GM23338 (cell line): ENCODE results near the gene TCF7L1. TPM values are rescaled to one million over a fixed set of nuclear protein-coding genes. Genes with fewer than 3 reads are reported as not detected.

Experiments
- ATAC-seq: fragments of 200-7000 bp; cut with Tn5 transposase; 3 replicates; pipeline ENCODE4 v1.9.1; 2020
- DNase-seq: peaks from one replicate; pipeline ENCODE4 v3.0.0-alpha.2; 2015; ENCODE audit warnings: low spot score
- H2AFZ ChIP-seq: fragments of 200-600 bp; sonication (generic); 2 replicates; pipeline ENCODE4 v1.8.0; 2016; ENCODE audit warnings: antibody characterized with exemption, mild to moderate bottlenecking, moderate library complexity
- H3F3A ChIP-seq: fragments of 200-600 bp; sonication (generic); replicated peaks from 2 replicates; pipeline ENCODE4 v1.8.0; 2017; ENCODE audit warnings: antibody characterized with exemption, mixed run types, low read depth
- H3K27ac ChIP-seq: fragments of 200-600 bp; sonication (generic); 2 replicates; pipeline ENCODE4 v1.6.1; 2016; ENCODE audit warnings: low read depth
- H3K27me3 ChIP-seq: fragments of 200-600 bp; sonication (generic); 2 replicates; pipeline ENCODE4 v1.8.0; 2016; ENCODE audit warnings: mild to moderate bottlenecking, mixed run types, moderate library complexity; ENCODE audit not compliant: insufficient read depth
- H3K36me3 ChIP-seq: fragments of 200-600 bp; sonication (generic); 2 replicates; pipeline ENCODE4 v1.8.0; 2016; ENCODE audit warnings: mild to moderate bottlenecking; ENCODE audit not compliant: insufficient read depth
- H3K4me1 ChIP-seq: fragments of 200-600 bp; sonication (generic); 2 replicates; pipeline ENCODE4 v1.8.0; 2016; ENCODE audit warnings: mild to moderate bottlenecking, moderate library complexity; ENCODE audit not compliant: insufficient read depth
- H3K4me2 ChIP-seq: fragments of 200-600 bp; sonication (generic); 2 replicates; pipeline ENCODE4 v1.7.1; 2017; ENCODE audit warnings: mixed run types
- H3K4me3 ChIP-seq: fragments of 200-600 bp; sonication (generic); 2 replicates; pipeline ENCODE4 v1.6.1; 2016; ENCODE audit warnings: mixed run types
- H3K79me2 ChIP-seq: fragments of 200-600 bp; sonication (generic); replicated peaks from 2 replicates; pipeline ENCODE4 v1.8.0; 2017; ENCODE audit warnings: mild to moderate bottlenecking; ENCODE audit not compliant: insufficient read depth
- H3K9me2 ChIP-seq: fragments of 200-600 bp; sonication (generic); 2 replicates; pipeline ENCODE4 v1.8.0; 2017; ENCODE audit not compliant: insufficient read depth
- H4K20me1 ChIP-seq: fragments of 200-600 bp; sonication (generic); replicated peaks from 2 replicates; pipeline ENCODE4 v1.8.0; 2017; ENCODE audit warnings: mild to moderate bottlenecking; ENCODE audit not compliant: insufficient read depth
- H3K27ac Mint-ChIP-seq: 2 replicates; pipeline ENCODE4 v1.8.0; 2020; ENCODE audit warnings: inconsistent platforms, mild to moderate bottlenecking, moderate library complexity, mixed read lengths
- H3K27me3 Mint-ChIP-seq: 3 replicates; pipeline ENCODE4 v1.8.0; 2022; ENCODE audit warnings: low read depth, mild to moderate bottlenecking, moderate library complexity, mixed read lengths, inconsistent platforms; ENCODE audit not compliant: insufficient read depth, poor library complexity
- H3K36me3 Mint-ChIP-seq: 3 replicates; pipeline ENCODE4 v1.8.0; 2021; ENCODE audit warnings: low read depth, mild to moderate bottlenecking, inconsistent platforms, moderate library complexity, mixed read lengths
- H3K4me1 Mint-ChIP-seq: 3 replicates; pipeline ENCODE4 v1.8.0; 2020; ENCODE audit warnings: mild to moderate bottlenecking, inconsistent platforms, mixed read lengths
- H3K4me3 Mint-ChIP-seq: 3 replicates; pipeline ENCODE4 v1.8.0; 2021; ENCODE audit warnings: moderate library complexity, mild to moderate bottlenecking, inconsistent platforms, mixed read lengths
- H3K9me3 Mint-ChIP-seq: 3 replicates; pipeline ENCODE4 v1.8.0; 2020; ENCODE audit warnings: moderate library complexity, mild to moderate bottlenecking, inconsistent platforms, mixed read lengths
- CREB1 ChIP-seq: fragments of 250-450 bp; sonication (Bioruptor Pico); IDR thresholded peaks from 2 replicates; pipeline ENCODE4 v1.5.0; 2020; ENCODE audit warnings: low read depth, mild to moderate bottlenecking, moderate library complexity
- EZH2 ChIP-seq: fragments of 200-600 bp; sonication (generic); IDR thresholded peaks from one replicate; pipeline ENCODE4 v1.8.0; 2017; ENCODE audit warnings: antibody characterized with exemption, mild to moderate bottlenecking, low read depth; ENCODE audit not compliant: unreplicated experiment
- EZH2phosphoT487 ChIP-seq: fragments of 200-600 bp; sonication (generic); IDR thresholded peaks from one replicate; pipeline ENCODE4 v1.8.1; 2018; ENCODE audit warnings: antibody characterized with exemption; ENCODE audit not compliant: unreplicated experiment
- JUNB ChIP-seq: IDR thresholded peaks from one replicate; pipeline ENCODE4 v1.6.1; 2016; ENCODE audit warnings: antibody characterized with exemption; ENCODE audit not compliant: unreplicated experiment
- NANOG ChIP-seq: IDR thresholded peaks from 2 replicates; pipeline ENCODE4 v1.6.1; 2016; ENCODE audit warnings: antibody characterized with exemption, borderline replicate concordance
- ZNF331 ChIP-seq: fragments of 250-450 bp; sonication (Bioruptor Pico); IDR thresholded peaks from 2 replicates; pipeline ENCODE4 v1.5.0; 2020; ENCODE audit warnings: low read depth, mild to moderate bottlenecking, moderate library complexity
- polyA plus RNA-seq: library from polyadenylated mRNA; unstranded; fragments of >200 nt; fragmentation: Nextera tagmentation; extraction: Ambion mirVana; gene quantifications from 2 replicates; pipeline ENCODE4 v1.2.1, GENCODE V29; 2016
- total RNA-seq: library from RNA; depleted of rRNA; stranded (reverse); fragments of >200 nt; shearing (Covaris generic); gene quantifications from 2 replicates; pipeline ENCODE4 v1.2.3, GENCODE V29; 2014
- TF ChIP-seq, protein P1 (sequence below), 2 experiments: fragments of 200-600 bp in 1 of 2; sonication (generic) in 1 of 2; conservative IDR thresholded peaks; 2 replicates each; pipeline versions ENCODE4 v1.5.1 to v1.6.1; 2016 to 2017; ENCODE audit warnings: antibody characterized with exemption in 2 of 2, low read depth in 2 of 2, mild to moderate bottlenecking in 2 of 2, moderate library complexity in 1 of 2
- TF ChIP-seq, protein P2 (sequence below): IDR thresholded peaks from one replicate; pipeline ENCODE4 v1.6.1; 2018; ENCODE audit warnings: antibody characterized with exemption; ENCODE audit not compliant: unreplicated experiment
- TF ChIP-seq, protein P3 (sequence below): fragments of 250-450 bp; sonication (Bioruptor Pico); IDR thresholded peaks from 2 replicates; pipeline ENCODE4 v1.5.0; 2020; ENCODE audit warnings: mild to moderate bottlenecking, moderate library complexity

TCF7L1 gene
- total and polyA plus RNA-seq, 2 experiments from 2014 or later = 47.3 to 101 TPM

DNA sequence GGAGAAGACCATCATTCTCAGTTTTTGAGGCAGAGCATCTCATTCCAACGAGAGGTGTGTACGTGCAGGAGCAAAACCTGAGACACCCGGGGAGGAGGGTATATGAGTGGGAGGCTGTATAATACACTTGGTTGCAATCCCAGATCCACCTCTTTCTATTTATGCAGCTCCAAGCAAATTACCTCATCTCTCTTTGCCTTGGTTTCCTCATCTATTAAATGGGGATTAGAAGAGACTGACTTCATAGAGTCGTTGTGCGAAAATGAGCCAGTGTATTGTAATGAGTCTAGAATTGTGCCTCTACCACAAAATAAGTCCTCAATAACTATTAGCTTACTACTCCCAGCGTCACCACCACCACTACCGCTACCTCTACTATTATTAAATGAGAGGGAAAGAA lies 154.5 kb downstream of the TCF7L1 start:
- Mint-ChIP-seq H3K27ac (no peak overlapping the region), H3K27me3 (peaks cover 19% of the 10 kb centered on the region)

More for the DNA sequence above, 154.5 kb downstream of the TCF7L1 start:
- H3K27me3 ChIP-seq = no peaks in the 10 kb centered on the region
- H3K36me3 Mint-ChIP-seq = peaks cover 74% of the 10 kb centered on the region
- peaks cover 24% of the 10 kb centered on the region for H3F3A ChIP-seq
- peaks cover 14% of the 10 kb centered on the region; the same call in 1 of the 2 replicates for H3K36me3 ChIP-seq
- TF ChIP-seq, protein P1, sequence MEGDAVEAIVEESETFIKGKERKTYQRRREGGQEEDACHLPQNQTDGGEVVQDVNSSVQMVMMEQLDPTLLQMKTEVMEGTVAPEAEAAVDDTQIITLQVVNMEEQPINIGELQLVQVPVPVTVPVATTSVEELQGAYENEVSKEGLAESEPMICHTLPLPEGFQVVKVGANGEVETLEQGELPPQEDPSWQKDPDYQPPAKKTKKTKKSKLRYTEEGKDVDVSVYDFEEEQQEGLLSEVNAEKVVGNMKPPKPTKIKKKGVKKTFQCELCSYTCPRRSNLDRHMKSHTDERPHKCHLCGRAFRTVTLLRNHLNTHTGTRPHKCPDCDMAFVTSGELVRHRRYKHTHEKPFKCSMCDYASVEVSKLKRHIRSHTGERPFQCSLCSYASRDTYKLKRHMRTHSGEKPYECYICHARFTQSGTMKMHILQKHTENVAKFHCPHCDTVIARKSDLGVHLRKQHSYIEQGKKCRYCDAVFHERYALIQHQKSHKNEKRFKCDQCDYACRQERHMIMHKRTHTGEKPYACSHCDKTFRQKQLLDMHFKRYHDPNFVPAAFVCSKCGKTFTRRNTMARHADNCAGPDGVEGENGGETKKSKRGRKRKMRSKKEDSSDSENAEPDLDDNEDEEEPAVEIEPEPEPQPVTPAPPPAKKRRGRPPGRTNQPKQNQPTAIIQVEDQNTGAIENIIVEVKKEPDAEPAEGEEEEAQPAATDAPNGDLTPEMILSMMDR (conservative IDR thresholded peaks at IDR 0.05; ENCODE audit: low read depth in 2 of 2) = no peak
- TF ChIP-seq, protein P2, sequence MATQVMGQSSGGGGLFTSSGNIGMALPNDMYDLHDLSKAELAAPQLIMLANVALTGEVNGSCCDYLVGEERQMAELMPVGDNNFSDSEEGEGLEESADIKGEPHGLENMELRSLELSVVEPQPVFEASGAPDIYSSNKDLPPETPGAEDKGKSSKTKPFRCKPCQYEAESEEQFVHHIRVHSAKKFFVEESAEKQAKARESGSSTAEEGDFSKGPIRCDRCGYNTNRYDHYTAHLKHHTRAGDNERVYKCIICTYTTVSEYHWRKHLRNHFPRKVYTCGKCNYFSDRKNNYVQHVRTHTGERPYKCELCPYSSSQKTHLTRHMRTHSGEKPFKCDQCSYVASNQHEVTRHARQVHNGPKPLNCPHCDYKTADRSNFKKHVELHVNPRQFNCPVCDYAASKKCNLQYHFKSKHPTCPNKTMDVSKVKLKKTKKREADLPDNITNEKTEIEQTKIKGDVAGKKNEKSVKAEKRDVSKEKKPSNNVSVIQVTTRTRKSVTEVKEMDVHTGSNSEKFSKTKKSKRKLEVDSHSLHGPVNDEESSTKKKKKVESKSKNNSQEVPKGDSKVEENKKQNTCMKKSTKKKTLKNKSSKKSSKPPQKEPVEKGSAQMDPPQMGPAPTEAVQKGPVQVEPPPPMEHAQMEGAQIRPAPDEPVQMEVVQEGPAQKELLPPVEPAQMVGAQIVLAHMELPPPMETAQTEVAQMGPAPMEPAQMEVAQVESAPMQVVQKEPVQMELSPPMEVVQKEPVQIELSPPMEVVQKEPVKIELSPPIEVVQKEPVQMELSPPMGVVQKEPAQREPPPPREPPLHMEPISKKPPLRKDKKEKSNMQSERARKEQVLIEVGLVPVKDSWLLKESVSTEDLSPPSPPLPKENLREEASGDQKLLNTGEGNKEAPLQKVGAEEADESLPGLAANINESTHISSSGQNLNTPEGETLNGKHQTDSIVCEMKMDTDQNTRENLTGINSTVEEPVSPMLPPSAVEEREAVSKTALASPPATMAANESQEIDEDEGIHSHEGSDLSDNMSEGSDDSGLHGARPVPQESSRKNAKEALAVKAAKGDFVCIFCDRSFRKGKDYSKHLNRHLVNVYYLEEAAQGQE = no peak
- TF ChIP-seq, protein P3, sequence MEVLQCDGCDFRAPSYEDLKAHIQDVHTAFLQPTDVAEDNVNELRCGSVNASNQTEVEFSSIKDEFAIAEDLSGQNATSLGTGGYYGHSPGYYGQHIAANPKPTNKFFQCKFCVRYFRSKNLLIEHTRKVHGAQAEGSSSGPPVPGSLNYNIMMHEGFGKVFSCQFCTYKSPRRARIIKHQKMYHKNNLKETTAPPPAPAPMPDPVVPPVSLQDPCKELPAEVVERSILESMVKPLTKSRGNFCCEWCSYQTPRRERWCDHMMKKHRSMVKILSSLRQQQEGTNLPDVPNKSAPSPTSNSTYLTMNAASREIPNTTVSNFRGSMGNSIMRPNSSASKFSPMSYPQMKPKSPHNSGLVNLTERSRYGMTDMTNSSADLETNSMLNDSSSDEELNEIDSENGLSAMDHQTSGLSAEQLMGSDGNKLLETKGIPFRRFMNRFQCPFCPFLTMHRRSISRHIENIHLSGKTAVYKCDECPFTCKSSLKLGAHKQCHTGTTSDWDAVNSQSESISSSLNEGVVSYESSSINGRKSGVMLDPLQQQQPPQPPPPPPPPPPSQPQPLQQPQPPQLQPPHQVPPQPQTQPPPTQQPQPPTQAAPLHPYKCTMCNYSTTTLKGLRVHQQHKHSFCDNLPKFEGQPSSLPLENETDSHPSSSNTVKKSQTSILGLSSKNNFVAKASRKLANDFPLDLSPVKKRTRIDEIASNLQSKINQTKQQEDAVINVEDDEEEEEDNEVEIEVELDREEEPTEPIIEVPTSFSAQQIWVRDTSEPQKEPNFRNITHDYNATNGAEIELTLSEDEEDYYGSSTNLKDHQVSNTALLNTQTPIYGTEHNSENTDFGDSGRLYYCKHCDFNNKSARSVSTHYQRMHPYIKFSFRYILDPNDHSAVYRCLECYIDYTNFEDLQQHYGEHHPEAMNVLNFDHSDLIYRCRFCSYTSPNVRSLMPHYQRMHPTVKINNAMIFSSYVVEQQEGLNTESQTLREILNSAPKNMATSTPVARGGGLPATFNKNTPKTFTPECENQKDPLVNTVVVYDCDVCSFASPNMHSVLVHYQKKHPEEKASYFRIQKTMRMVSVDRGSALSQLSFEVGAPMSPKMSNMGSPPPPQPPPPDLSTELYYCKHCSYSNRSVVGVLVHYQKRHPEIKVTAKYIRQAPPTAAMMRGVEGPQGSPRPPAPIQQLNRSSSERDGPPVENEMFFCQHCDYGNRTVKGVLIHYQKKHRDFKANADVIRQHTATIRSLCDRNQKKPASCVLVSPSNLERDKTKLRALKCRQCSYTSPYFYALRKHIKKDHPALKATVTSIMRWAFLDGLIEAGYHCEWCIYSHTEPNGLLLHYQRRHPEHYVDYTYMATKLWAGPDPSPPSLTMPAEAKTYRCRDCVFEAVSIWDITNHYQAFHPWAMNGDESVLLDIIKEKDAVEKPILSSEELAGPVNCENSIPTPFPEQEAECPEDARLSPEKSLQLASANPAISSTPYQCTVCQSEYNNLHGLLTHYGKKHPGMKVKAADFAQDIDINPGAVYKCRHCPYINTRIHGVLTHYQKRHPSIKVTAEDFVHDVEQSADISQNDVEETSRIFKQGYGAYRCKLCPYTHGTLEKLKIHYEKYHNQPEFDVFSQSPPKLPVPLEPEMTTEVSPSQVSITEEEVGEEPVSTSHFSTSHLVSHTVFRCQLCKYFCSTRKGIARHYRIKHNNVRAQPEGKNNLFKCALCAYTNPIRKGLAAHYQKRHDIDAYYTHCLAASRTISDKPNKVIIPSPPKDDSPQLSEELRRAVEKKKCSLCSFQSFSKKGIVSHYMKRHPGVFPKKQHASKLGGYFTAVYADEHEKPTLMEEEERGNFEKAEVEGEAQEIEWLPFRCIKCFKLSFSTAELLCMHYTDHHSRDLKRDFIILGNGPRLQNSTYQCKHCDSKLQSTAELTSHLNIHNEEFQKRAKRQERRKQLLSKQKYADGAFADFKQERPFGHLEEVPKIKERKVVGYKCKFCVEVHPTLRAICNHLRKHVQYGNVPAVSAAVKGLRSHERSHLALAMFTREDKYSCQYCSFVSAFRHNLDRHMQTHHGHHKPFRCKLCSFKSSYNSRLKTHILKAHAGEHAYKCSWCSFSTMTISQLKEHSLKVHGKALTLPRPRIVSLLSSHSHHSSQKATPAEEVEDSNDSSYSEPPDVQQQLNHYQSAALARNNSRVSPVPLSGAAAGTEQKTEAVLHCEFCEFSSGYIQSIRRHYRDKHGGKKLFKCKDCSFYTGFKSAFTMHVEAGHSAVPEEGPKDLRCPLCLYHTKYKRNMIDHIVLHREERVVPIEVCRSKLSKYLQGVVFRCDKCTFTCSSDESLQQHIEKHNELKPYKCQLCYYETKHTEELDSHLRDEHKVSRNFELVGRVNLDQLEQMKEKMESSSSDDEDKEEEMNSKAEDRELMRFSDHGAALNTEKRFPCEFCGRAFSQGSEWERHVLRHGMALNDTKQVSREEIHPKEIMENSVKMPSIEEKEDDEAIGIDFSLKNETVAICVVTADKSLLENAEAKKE = no peak
- TF ChIP-seq CREB1 (CRISPR knock-in tag) (no peak), NANOG (no peak), ZNF331 (no peak), EZH2phosphoT487 (no peak), JUNB (no peak), EZH2 (no peak)
- peaks cover 39% of the 10 kb centered on the region for H3K4me1 Mint-ChIP-seq
- no peak overlapping the region; the same call in 1 of the 3 replicates for H3K4me3 Mint-ChIP-seq
- no peaks in the 10 kb centered on the region; the same call in 2 of the 3 replicates for H3K9me3 Mint-ChIP-seq
- H3K79me2 ChIP-seq = peaks cover 43% of the 10 kb centered on the region
- no peaks in the 10 kb centered on the region for H3K9me2 ChIP-seq
- no peak for ATAC-seq
- DNase-seq = no peak
- H2AFZ ChIP-seq = no peak overlapping the region
- H3K4me3 ChIP-seq = no peak overlapping the region
- peaks cover 14% of the 10 kb centered on the region; the same call in 1 of the 2 replicates for H4K20me1 ChIP-seq
- H3K27ac ChIP-seq = 0 out of 2 replicates have a peak overlapping the region, but pooled peaks have one; percentile 24
- H3K4me2 ChIP-seq = no peak overlapping the region
- peaks cover 36% of the 10 kb centered on the region for H3K4me1 ChIP-seq
